ENCODE results near the gene COL5A1.

Gene COL5A1

GRCh38 chr9:134719331-134719730, 77.7 kb downstream of the COL5A1 start:
- H3K9me3 ChIP-seq (ENCODE audit: severe bottlenecking) = no peaks in the 10 kb centered on the region
- no peak overlapping the region for H3K4me3 ChIP-seq (ENCODE audit: severe bottlenecking)
- ATAC-seq (ENCODE audit: low read depth) = no peak
- no peaks in the 10 kb centered on the region for H3K4me1 ChIP-seq (ENCODE audit: insufficient read depth, poor library complexity, severe bottlenecking)
- no peak for DNase-seq (ENCODE audit: low spot score)
- H3K27ac ChIP-seq (ENCODE audit: poor library complexity, severe bottlenecking) = no peak overlapping the region
- H3K36me3 ChIP-seq (ENCODE audit: low read depth) = no peaks in the 10 kb centered on the region
- no peaks in the 10 kb centered on the region for H3K27me3 ChIP-seq (ENCODE audit: insufficient read depth, poor library complexity, severe bottlenecking)
- no peak for TF ChIP-seq CTCF (IDR thresholded peaks at IDR 0.05; ENCODE audit: poor library complexity, severe bottlenecking)

DNA sequence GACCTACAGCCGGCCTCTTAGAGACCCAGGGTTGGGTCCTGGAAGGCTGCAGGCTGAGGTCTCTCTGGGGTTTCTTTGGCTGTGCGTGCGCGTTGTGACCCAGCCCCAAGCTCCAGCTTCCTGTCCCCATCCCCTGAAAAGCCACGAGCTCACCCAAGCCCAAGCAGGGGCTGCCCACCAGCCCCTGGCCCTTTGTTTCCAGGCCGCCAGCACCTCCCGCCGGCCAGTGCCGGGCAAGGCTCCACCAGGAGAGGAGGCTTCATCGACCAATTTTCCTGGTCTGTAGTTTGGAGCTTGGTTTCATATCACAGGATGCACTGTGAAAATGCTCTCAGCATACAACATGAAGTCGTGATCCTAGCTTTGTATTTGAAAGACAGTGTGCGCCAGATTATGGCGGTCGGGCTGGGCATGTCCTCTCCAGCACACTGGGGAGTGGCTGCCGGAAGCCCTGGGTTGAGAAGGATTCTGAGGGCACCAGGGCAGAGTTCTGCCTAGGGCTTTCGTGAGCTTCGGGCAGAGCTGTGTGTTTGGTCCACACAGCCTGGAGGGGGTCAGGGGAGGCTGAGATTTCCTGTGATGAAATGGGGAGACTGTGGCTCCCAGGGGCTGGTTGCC, 78.6 kb downstream of the COL5A1 start:
- DNase-seq (ENCODE audit: low spot score) = no peak
- no peak overlapping the region for H3K4me3 ChIP-seq (ENCODE audit: severe bottlenecking)
- H3K36me3 ChIP-seq (ENCODE audit: low read depth) = no peaks in the 10 kb centered on the region
- TF ChIP-seq CTCF (IDR thresholded peaks at IDR 0.05; ENCODE audit: poor library complexity, severe bottlenecking) = no peak
- no peak for ATAC-seq (ENCODE audit: low read depth)
- H3K27me3 ChIP-seq (ENCODE audit: insufficient read depth, poor library complexity, severe bottlenecking) = no peaks in the 10 kb centered on the region
- no peaks in the 10 kb centered on the region for H3K9me3 ChIP-seq (ENCODE audit: severe bottlenecking)
- no peak overlapping the region for H3K27ac ChIP-seq (ENCODE audit: poor library complexity, severe bottlenecking)
- no peaks in the 10 kb centered on the region for H3K4me1 ChIP-seq (ENCODE audit: insufficient read depth, poor library complexity, severe bottlenecking)

DNA sequence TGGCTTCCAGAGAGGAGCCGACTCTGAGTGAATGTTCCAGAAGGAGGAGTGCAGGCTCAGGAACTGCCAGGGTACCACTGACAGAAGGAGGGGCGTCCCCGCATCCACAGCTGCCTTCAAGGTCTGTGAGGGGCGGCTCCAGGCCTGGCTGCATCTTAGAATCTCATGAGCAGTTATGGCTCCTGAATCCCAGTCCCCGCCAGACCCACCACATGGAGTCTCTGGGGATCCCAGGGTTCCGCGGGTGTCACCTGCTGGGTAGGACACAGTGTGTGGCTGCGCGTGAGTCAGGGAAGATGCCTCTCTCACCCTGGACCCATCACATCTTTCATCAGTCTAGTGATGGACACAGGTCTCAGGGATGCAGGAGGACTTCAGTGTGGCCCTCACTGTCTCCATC, 79.2 kb downstream of the COL5A1 start:
- no peaks in the 10 kb centered on the region for H3K36me3 ChIP-seq (ENCODE audit: low read depth)
- no peaks in the 10 kb centered on the region for H3K4me1 ChIP-seq (ENCODE audit: insufficient read depth, poor library complexity, severe bottlenecking)
- H3K9me3 ChIP-seq (ENCODE audit: severe bottlenecking) = no peaks in the 10 kb centered on the region
- no peaks in the 10 kb centered on the region for H3K27me3 ChIP-seq (ENCODE audit: insufficient read depth, poor library complexity, severe bottlenecking)
- DNase-seq (ENCODE audit: low spot score) (no peak), ATAC-seq (ENCODE audit: low read depth) (no peak)
- no peak overlapping the region for H3K4me3 ChIP-seq (ENCODE audit: severe bottlenecking)
- no peak for TF ChIP-seq CTCF (IDR thresholded peaks at IDR 0.05; ENCODE audit: poor library complexity, severe bottlenecking)
- H3K27ac ChIP-seq (ENCODE audit: poor library complexity, severe bottlenecking) = no peak overlapping the region

DNA sequence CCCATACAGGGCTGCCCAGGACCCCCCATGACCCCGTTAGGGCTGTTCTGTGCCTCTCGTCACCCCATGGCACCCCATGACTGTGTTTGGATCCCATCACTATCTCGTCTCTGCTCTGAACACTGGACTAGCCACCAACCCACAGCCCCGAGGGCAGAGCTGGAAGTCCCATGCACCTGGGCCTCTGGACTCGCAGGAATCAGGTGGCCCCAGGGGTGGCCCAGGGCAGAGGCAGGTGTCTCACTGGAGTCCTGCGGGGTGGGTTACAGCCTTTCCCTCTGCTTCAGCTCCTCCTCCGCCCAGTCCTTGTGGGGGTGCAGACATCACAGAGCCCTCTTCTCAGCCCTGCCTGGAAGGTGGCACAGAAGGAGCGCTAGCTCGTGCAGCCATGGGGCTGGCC, 79.7 kb downstream of the COL5A1 start:
- no peak for DNase-seq (ENCODE audit: low spot score)
- TF ChIP-seq CTCF (IDR thresholded peaks at IDR 0.05; ENCODE audit: poor library complexity, severe bottlenecking) = no peak
- ATAC-seq (ENCODE audit: low read depth) = no peak
- Histone ChIP-seq H3K27ac (ENCODE audit: poor library complexity, severe bottlenecking) (no peak overlapping the region), H3K36me3 (ENCODE audit: low read depth) (no peaks in the 10 kb centered on the region), H3K27me3 (ENCODE audit: insufficient read depth, poor library complexity, severe bottlenecking) (no peaks in the 10 kb centered on the region), H3K4me3 (ENCODE audit: severe bottlenecking) (no peak overlapping the region), H3K9me3 (ENCODE audit: severe bottlenecking) (no peaks in the 10 kb centered on the region), H3K4me1 (ENCODE audit: insufficient read depth, poor library complexity, severe bottlenecking) (no peaks in the 10 kb centered on the region)

GRCh38 chr9:134722120-134722701, 80.6 kb downstream of the COL5A1 start:
- DNase-seq (ENCODE audit: low spot score) (no peak), ATAC-seq (ENCODE audit: low read depth) (peak; percentile 28; the same call in 1 of the 3 replicates)
- Histone ChIP-seq H3K4me3 (ENCODE audit: severe bottlenecking) (no peak overlapping the region), H3K27me3 (ENCODE audit: insufficient read depth, poor library complexity, severe bottlenecking) (no peaks in the 10 kb centered on the region), H3K27ac (ENCODE audit: poor library complexity, severe bottlenecking) (no peak overlapping the region), H3K36me3 (ENCODE audit: low read depth) (peaks cover 2% of the 10 kb centered on the region; the same call in 1 of the 2 replicates), H3K4me1 (ENCODE audit: insufficient read depth, poor library complexity, severe bottlenecking) (no peaks in the 10 kb centered on the region), H3K9me3 (ENCODE audit: severe bottlenecking) (no peaks in the 10 kb centered on the region)
- no peak for TF ChIP-seq CTCF (IDR thresholded peaks at IDR 0.05; ENCODE audit: poor library complexity, severe bottlenecking)

Measured in RWPE2 (cell line).